Suprapubic skin (tissue), 4 donors: Measurements from ENCODE around the gene TTI1. TPM values are rescaled to one million over a fixed set of nuclear protein-coding genes. Genes with fewer than 3 reads are reported as not detected.
A peak's percentile ranks its signal among the peaks of the same experiment; 100 is the strongest.

Experiments
- DNase-seq, 2 donors: peaks; one replicate each; pipeline ENCODE4 v3.0.0-alpha.2; 2019; ENCODE audit warnings: low spot score in 2 of 2
- H3K27ac ChIP-seq: fragments of 200-600 bp; sonication (generic); one replicate; pipeline ENCODE4 v1.5.1; 2019
- H3K27me3 ChIP-seq: fragments of 200-600 bp; sonication (generic); one replicate; pipeline ENCODE4 v1.5.1; 2019
- H3K36me3 ChIP-seq: fragments of 200-600 bp; sonication (generic); one replicate; pipeline ENCODE4 v1.5.1; 2019
- H3K4me1 ChIP-seq: fragments of 200-600 bp; sonication (generic); one replicate; pipeline ENCODE4 v1.5.1; 2019
- H3K4me3 ChIP-seq: fragments of 200-600 bp; sonication (generic); one replicate; pipeline ENCODE4 v1.5.1; 2019; ENCODE audit warnings: mild to moderate bottlenecking
- H3K9me3 ChIP-seq: fragments of 200-600 bp; sonication (generic); one replicate; pipeline ENCODE4 v1.5.1; 2019
- EP300 ChIP-seq: sonication (generic); formaldehyde crosslinking; IDR thresholded peaks from one replicate; pipeline ENCODE4 v1.6.1; 2017; ENCODE audit warnings: antibody characterized with exemption
- POLR2A ChIP-seq, 2 donors: fragments of 450-650 bp; IDR thresholded peaks; one replicate each; pipeline ENCODE4 v1.6.1; 2017; ENCODE audit warnings: antibody characterized with exemption in 2 of 2, mild to moderate bottlenecking in 2 of 2, moderate library complexity in 2 of 2
- POLR2AphosphoS5 ChIP-seq, 3 donors: sonication (generic); formaldehyde crosslinking; IDR thresholded peaks; one replicate each; pipeline ENCODE4 v1.6.1; 2017; ENCODE audit warnings: antibody characterized with exemption in 3 of 3
- WGBS: methylation state at CpG from one replicate; pipeline ENCODE4 v1.1.5; 2018; 5-methylcytosine and 5-hydroxymethylcytosine counted together
- total RNA-seq, 4 donors: library from RNA; depleted of rRNA; stranded (reverse); fragments of >200 nt; gene quantifications; one replicate each; pipeline ENCODE4 v1.1.0, GENCODE V29; 2016
- TF ChIP-seq, protein P1 (sequence below), 2 donors: fragments of 200-600 bp in 1 of 2; fragments of 450-650 bp in 1 of 2; sonication (generic) in 1 of 2; IDR thresholded peaks; one replicate each; pipeline ENCODE4 v1.5.1; 2016 to 2019; ENCODE audit warnings: antibody characterized with exemption in 2 of 2, mild to moderate bottlenecking in 1 of 2, moderate library complexity in 1 of 2

The TTI1 gene
- total RNA-seq, result 10 to 100 TPM; 11.2 to 24.7 (median 17.1) TPM

DNA sequence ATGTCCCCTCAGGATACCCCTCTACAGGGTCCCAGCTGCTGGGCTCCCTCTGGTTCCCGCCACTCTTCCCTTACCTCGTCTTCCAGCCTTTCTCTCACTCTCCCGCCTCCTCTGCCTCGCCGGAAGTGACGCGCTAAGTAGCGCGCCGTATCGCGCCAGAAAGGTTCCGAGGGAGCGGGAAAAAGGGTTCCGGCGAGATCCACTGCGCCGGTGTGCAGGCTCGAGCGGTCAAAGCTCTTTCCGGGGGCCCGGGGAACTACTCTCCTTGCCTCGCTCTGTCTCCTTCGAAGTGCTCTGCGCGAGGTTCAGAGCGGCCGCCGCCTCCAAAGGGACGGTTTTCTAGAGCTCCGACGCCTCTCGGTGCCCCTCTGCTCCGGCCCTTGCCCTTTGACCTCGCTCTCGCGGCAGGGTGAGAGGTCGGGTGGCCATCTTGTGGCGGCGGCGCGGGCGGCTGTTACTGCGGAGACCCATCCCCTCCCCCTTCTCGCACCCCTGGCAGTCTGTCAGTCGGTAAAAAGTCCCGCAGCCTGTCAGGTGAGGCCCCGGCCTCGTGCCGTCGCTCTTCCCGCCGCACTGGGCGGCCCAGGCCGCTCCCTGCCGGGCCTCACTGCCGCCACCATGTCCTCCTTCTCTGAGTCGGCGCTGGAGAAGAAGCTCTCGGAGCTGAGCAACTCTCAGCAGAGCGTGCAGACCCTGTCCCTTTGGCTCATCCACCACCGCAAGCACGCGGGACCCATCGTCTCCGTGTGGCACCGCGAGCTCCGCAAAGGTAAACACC is at the start of gene TTI1, which contains the start of gene RPRD1B:
Gene TTI1 (minus strand): TSS at position 127 of the 778 bp plus-strand sequence. CDS start 19,640 bp downstream, outside the sequence.
Gene RPRD1B (plus strand): TSS at position 417 of the 778 bp plus-strand sequence. CDS start 202 bp downstream, at position 619.
- no peaks in the 10 kb centered on the region for H3K27me3 ChIP-seq
- under 1% methylated on average over 42 of the region's 69 CpGs for WGBS
- H3K27ac ChIP-seq, result peak within 1 kb of the TSS; percentile 90
- no peaks in the 10 kb centered on the region for H3K9me3 ChIP-seq
- H3K4me1 ChIP-seq, result peaks cover 50% of the 10 kb centered on the region
- H3K4me3 ChIP-seq, result peak within 1 kb of the TSS; percentile 73
- DNase-seq, result peak; percentile 92 to 94
- TF ChIP-seq POLR2A (IDR thresholded peaks at IDR 0.05), result peak in 1 of 2 donors; percentile 61
- peak; percentile 2 to 87 (median 83) for TF ChIP-seq POLR2AphosphoS5 (IDR thresholded peaks at IDR 0.05)
- TF ChIP-seq EP300, result no peak
- H3K36me3 ChIP-seq, result no peaks in the 10 kb centered on the region

DNA sequence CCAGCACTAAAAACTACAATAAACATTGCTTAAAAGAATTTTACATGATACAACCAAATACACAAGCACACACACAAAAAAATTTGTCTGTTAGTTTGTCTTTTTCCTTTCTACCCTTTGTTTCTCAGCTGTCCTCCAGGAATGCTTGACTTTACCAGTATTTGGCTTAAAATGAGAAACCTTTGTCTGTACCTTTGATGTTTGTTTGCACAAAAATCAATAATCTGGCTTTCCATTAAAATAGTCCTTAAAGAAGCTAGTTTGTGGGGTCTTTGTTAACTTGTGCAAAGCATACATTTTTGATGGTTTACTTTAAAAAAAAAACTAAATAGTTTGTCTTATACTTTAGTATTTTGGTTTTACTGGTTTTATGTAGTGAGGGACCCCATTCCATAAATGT is 49.6 kb upstream of the TTI1 start:
- no peak overlapping the region for H3K27ac ChIP-seq
- H3K27me3 ChIP-seq, result no peaks in the 10 kb centered on the region
- H3K4me1 ChIP-seq, result no peaks in the 10 kb centered on the region
- TF ChIP-seq EP300 (no peak), POLR2A (IDR thresholded peaks at IDR 0.05) (no peak), POLR2AphosphoS5 (IDR thresholded peaks at IDR 0.05) (no peak)
- TF ChIP-seq, protein P1, sequence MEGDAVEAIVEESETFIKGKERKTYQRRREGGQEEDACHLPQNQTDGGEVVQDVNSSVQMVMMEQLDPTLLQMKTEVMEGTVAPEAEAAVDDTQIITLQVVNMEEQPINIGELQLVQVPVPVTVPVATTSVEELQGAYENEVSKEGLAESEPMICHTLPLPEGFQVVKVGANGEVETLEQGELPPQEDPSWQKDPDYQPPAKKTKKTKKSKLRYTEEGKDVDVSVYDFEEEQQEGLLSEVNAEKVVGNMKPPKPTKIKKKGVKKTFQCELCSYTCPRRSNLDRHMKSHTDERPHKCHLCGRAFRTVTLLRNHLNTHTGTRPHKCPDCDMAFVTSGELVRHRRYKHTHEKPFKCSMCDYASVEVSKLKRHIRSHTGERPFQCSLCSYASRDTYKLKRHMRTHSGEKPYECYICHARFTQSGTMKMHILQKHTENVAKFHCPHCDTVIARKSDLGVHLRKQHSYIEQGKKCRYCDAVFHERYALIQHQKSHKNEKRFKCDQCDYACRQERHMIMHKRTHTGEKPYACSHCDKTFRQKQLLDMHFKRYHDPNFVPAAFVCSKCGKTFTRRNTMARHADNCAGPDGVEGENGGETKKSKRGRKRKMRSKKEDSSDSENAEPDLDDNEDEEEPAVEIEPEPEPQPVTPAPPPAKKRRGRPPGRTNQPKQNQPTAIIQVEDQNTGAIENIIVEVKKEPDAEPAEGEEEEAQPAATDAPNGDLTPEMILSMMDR (IDR thresholded peaks at IDR 0.05), result no peak
- H3K36me3 ChIP-seq, result peaks cover 63% of the 10 kb centered on the region
- DNase-seq, result no peak
- no peak overlapping the region for H3K4me3 ChIP-seq
- H3K9me3 ChIP-seq, result no peaks in the 10 kb centered on the region

DNA sequence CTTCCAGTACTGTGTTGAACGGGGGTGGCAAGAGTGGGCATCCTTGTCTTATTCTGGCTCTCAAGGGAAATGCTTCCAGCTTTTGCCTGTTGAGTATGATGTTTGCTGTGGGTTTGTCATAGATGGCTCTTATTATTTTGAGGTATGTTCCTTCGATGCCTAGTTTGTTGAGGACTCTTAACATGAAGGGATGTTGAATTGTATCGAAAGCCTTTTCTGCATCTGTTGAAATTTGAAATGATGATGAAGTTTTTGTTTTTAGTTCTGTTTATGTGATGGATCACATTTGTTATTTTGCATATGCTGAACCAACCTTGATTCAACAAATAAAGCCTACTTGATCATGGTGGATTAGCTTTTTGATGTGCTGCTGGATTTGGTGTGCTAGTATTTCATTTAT is 48.3 kb upstream of the TTI1 start:
- no peaks in the 10 kb centered on the region for H3K4me1 ChIP-seq
- H3K27me3 ChIP-seq, result no peaks in the 10 kb centered on the region
- no peaks in the 10 kb centered on the region for H3K9me3 ChIP-seq
- 67% methylated on average over 3 of the region's 3 CpGs for WGBS
- H3K4me3 ChIP-seq, result no peak overlapping the region
- H3K36me3 ChIP-seq, result peaks cover 61% of the 10 kb centered on the region
- no peak overlapping the region for H3K27ac ChIP-seq
- DNase-seq, result no peak
- TF ChIP-seq, protein P1 (IDR thresholded peaks at IDR 0.05), result no peak
- TF ChIP-seq EP300 (no peak), POLR2A (IDR thresholded peaks at IDR 0.05) (no peak), POLR2AphosphoS5 (IDR thresholded peaks at IDR 0.05) (no peak)

DNA sequence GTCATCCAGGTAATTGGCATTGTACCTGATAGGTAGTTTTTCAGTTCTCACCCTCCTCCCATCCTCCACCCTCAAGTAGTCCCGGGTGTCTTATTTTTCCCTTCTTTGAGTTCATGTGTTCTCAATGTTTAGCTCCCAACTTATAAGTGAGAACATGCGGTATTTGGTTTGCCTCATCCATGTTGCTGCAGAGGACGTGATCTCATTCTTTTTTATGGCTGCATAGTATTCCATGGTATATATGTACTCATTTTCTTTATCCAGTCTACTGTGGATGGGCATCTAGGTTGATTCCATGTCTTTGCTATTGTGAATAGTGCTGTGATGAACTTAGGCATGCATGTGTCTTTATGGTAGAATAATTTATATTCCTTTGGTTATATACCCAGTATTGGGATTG is 46.1 kb upstream of the TTI1 start:
- no peak overlapping the region for H3K27ac ChIP-seq
- TF ChIP-seq EP300, result no peak
- no peak for TF ChIP-seq POLR2AphosphoS5 (IDR thresholded peaks at IDR 0.05)
- TF ChIP-seq, protein P1 (IDR thresholded peaks at IDR 0.05), result no peak
- no peak for TF ChIP-seq POLR2A (IDR thresholded peaks at IDR 0.05)
- H3K9me3 ChIP-seq, result no peaks in the 10 kb centered on the region
- DNase-seq, result no peak
- H3K4me1 ChIP-seq, result no peaks in the 10 kb centered on the region
- WGBS, result 95% methylated on average over 3 of the region's 3 CpGs
- no peak overlapping the region for H3K4me3 ChIP-seq
- peaks cover 47% of the 10 kb centered on the region for H3K36me3 ChIP-seq
- H3K27me3 ChIP-seq, result no peaks in the 10 kb centered on the region

DNA sequence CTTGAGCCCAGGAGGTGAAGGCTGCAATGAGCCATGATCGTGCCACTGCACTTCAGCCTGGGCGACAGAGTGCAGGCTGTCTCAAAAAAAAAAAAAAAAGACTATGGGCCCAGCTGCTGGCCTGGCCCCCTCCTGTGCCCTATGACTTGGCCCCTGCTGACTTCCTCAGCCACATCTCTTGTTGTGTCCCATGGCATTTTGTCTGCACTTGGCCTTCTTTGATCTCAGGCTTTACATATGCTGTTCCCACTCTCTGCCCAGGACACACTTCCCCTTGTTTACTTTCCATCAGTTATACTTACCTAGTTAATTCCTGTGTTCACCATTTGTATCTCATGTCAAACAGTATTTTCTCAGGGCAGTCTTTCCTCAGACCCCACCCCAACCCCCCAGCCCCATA is 44.8 kb upstream of the TTI1 start:
- no peak for DNase-seq
- TF ChIP-seq POLR2AphosphoS5 (IDR thresholded peaks at IDR 0.05) (no peak), EP300 (no peak), POLR2A (IDR thresholded peaks at IDR 0.05) (no peak)
- TF ChIP-seq, protein P1 (IDR thresholded peaks at IDR 0.05), result no peak
- H3K4me1 ChIP-seq, result peaks cover 7% of the 10 kb centered on the region
- H3K27me3 ChIP-seq, result no peaks in the 10 kb centered on the region
- H3K4me3 ChIP-seq, result no peak overlapping the region
- H3K36me3 ChIP-seq, result peaks cover 39% of the 10 kb centered on the region
- no peak overlapping the region for H3K27ac ChIP-seq
- no peaks in the 10 kb centered on the region for H3K9me3 ChIP-seq
- 100% methylated on average over 2 of the region's 2 CpGs for WGBS
